H1 (cell line): ENCODE measurements around the gene TBC1D10A. TPM values are rescaled to one million over a fixed set of nuclear protein-coding genes. Genes with fewer than 3 reads are reported as not detected.

Experiments
- CBX8 ChIP-seq: fragments of 300-800, 300-1000 bp; sonication (generic); IDR thresholded peaks from 2 replicates; pipeline ENCODE4 v1.7.1; 2016; ENCODE audit warnings: low read depth, low read length, borderline replicate concordance
- CHD7 ChIP-seq: fragments of 300-600 bp; sonication (generic); IDR thresholded peaks from 2 replicates; pipeline ENCODE4 v1.7.1; 2012; ENCODE audit warnings: low read length, moderate library complexity, mild to moderate bottlenecking, inconsistent platforms; ENCODE audit not compliant: insufficient replicate concordance
- SP4 ChIP-seq: IDR thresholded peaks from 2 replicates; pipeline ENCODE4 v1.6.1; 2012; ENCODE audit warnings: low read length, inconsistent platforms
- SUZ12 ChIP-seq: fragments of 200-600 bp; sonication (generic); IDR thresholded peaks from 2 replicates; pipeline ENCODE4 v1.6.1; 2012; ENCODE audit warnings: mild to moderate bottlenecking, inconsistent platforms, low read length, moderate library complexity, mixed read lengths
- TAF1 ChIP-seq: IDR thresholded peaks from 2 replicates; pipeline ENCODE4 v1.6.1; 2011; ENCODE audit warnings: mild to moderate bottlenecking, low read depth, low read length
- polyA plus RNA-seq, 7 experiments: library from polyadenylated mRNA; depleted of rRNA in 3 of 7; stranded (reverse) in 5 of 7; unstranded in 2 of 7; fragments of >200 nt in 5 of 7; fragments of 200-250 nt in 2 of 7; gene quantifications; 1 replicate in 5 of 7; 2 replicates in 1 of 7; 4 replicates in 1 of 7; pipeline versions ENCODE4 v1.2.1 to v1.2.3, GENCODE V29; 2011 to 2013; ENCODE audit warnings: missing spikeins in 2 of 7, mixed read lengths in 2 of 7
- total RNA-seq: library from RNA; stranded (reverse); fragmentation: NEBNext Ultra II Directional; extraction: Animal tissue kit (Norgen Biotek cat#: 25700); gene quantifications from 2 replicates; pipeline ENCODE4 v1.2.1, GENCODE V29; 2021

Gene TBC1D10A
- total and polyA plus RNA-seq, 2 of the 8 experiments (the other 6 are each of a cell fraction or from before 2014, with no cell fraction given) = 5.4 to 7.0 TPM

GRCh38 chr22:30289980-30290313 is 36.8 kb downstream of the TBC1D10A start (continued):
- TF ChIP-seq SUZ12 (no peak), SP4 (0 out of 2 replicates have a peak, but pooled peaks have one; percentile 7), TAF1 (no peak), CBX8 (no peak), CHD7 (no peak)
- TF ChIP-seq, all 59 proteins: peak for 2
